ENCODE data around the gene FAF2. TPM values are rescaled to one million over a fixed set of nuclear protein-coding genes. Genes with fewer than 3 reads are reported as not detected.

The FAF2 gene
- total RNA-seq, 1 experiment from 2014 or later = 53.2 TPM

DNA sequence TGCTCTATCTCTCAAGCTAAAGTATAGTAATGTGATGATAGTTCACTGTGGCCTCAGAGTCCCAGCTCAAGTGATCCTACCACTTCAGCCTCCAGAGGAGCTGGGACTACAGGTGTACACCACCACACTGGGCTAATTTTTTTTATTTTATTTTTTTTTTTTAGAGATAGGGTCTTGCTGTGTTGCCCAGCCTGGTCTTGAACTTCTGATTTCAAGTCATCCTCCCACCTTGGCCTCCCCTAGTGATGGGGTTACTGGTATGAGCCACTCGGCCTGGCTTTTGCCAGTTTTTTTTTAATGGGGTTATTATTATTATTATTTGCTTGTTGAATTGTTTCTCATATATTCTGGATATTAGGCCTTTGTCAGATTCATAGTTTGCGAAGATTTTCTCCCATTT is 13.2 kb downstream of the FAF2 start:
- no peak overlapping the region for H3K4me3 ChIP-seq (ENCODE audit: low read depth, low read length, poor library complexity, severe bottlenecking)
- no peaks in the 10 kb centered on the region for H3K36me3 ChIP-seq (ENCODE audit: insufficient read depth, low read length, poor library complexity, severe bottlenecking)
- H3K27me3 ChIP-seq (replicated peaks; ENCODE audit: insufficient read depth, low read depth, low read length, poor library complexity) = no peaks in the 10 kb centered on the region
- CTCF ChIA-PET = no interaction called here
- POLR2A ChIA-PET (ENCODE audit: low non-redundant PET) = no interaction called here
- no peak overlapping the region for H3K27ac ChIP-seq (ENCODE audit: low read depth, low read length, poor library complexity, severe bottlenecking)
- H3K4me1 ChIP-seq (ENCODE audit: insufficient read depth, low read length, poor library complexity, severe bottlenecking) = no peaks in the 10 kb centered on the region
- BruUV-seq (replicated peaks) = no TSS peak
- intact Hi-C loops (cut with micrococcal nuclease; ENCODE audit: unreplicated experiment) = no loop called here
- TF ChIP-seq, protein P1, sequence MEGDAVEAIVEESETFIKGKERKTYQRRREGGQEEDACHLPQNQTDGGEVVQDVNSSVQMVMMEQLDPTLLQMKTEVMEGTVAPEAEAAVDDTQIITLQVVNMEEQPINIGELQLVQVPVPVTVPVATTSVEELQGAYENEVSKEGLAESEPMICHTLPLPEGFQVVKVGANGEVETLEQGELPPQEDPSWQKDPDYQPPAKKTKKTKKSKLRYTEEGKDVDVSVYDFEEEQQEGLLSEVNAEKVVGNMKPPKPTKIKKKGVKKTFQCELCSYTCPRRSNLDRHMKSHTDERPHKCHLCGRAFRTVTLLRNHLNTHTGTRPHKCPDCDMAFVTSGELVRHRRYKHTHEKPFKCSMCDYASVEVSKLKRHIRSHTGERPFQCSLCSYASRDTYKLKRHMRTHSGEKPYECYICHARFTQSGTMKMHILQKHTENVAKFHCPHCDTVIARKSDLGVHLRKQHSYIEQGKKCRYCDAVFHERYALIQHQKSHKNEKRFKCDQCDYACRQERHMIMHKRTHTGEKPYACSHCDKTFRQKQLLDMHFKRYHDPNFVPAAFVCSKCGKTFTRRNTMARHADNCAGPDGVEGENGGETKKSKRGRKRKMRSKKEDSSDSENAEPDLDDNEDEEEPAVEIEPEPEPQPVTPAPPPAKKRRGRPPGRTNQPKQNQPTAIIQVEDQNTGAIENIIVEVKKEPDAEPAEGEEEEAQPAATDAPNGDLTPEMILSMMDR (conservative IDR thresholded peaks at IDR 0.05; ENCODE audit: low read depth, low read length) = no peak
- no peak for TF ChIP-seq EZH2 (IDR thresholded peaks at IDR 0.05; ENCODE audit: borderline replicate concordance, low read depth, low read length, poor library complexity, severe bottlenecking)
- no peak for DNase-seq (ENCODE audit: low spot score)
- H3K9me3 ChIP-seq (ENCODE audit: low read depth, low read length, poor library complexity, severe bottlenecking) = no peaks in the 10 kb centered on the region

DNA sequence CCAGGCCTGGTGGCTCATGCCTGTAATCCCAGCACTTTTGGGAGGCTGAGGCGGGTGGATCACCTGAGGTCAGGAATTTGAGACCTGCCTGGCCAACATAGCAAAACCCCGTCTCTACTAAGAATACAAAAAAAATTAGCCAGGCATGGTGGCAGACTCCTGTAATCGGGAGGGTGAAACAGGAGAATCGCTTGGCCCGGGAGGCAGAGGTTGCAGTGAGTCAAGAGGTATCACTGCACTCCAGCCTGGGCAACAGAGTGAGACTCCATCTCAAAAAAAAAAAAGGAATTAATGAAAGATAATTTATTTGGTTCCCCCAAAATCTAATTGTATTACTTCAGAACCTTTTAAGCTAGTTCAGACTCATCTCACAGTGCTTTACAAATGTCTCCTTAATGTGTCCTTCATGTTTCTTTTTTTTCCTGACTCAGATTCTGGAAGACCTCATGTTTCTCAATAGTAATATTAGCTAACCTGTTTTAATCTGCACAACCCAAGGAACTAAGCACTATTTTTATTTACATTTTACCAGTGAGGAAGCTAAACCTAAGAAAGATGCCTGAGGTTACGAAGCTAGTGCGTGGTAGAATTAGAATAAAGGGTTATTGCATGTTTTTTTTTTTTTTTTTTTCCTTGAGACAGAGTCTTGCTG is 15.1 kb downstream of the FAF2 start:
- BruUV-seq (replicated peaks) = no TSS peak
- intact Hi-C loops (cut with micrococcal nuclease; ENCODE audit: unreplicated experiment) = no loop called here
- POLR2A ChIA-PET (ENCODE audit: low non-redundant PET) = interaction anchor here (0.6 kb wide), 1 partner anchor 298 kb away, joined by 7 read pairs; no protein-coding TSS in a partner anchor

DNA sequence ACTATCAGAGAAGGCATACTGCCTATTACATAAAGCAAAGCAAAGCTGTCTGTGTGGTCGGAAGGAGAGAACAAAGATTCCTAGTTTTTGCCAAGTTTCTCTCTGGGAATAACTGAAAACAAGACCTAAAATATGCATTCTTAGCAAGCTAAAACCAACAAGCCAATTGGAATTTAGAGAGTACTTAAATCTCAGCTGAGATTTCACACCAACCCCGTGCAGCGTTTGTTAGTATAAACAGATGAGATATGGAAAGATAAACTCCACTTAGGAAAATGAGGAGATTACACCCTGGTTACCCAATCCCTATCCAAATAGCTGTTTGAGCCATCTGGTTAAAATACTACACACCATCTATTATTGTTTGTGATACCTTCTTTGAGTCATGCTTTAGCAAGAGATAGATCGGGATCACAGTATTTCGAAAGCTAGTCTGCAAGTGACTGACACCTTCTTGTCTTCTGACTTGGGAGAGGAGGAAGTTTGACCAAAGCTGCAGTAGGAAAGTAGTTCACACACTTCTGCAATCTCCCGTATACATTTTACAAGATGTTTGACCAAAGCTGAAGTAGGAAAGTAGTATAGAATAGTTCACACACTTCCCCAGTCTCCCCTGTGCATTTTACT is 18.2 kb downstream of the FAF2 start:
- intact Hi-C loops (cut with micrococcal nuclease; ENCODE audit: unreplicated experiment) = no loop called here
- no TSS peak for BruUV-seq (replicated peaks)
- Histone ChIP-seq H3K27ac (ENCODE audit: low read depth, low read length, poor library complexity, severe bottlenecking) (no peak overlapping the region), H3K27me3 (replicated peaks; ENCODE audit: insufficient read depth, low read depth, low read length, poor library complexity) (no peaks in the 10 kb centered on the region), H3K9me3 (ENCODE audit: low read depth, low read length, poor library complexity, severe bottlenecking) (no peaks in the 10 kb centered on the region), H3K36me3 (ENCODE audit: insufficient read depth, low read length, poor library complexity, severe bottlenecking) (no peaks in the 10 kb centered on the region), H3K4me1 (ENCODE audit: insufficient read depth, low read length, poor library complexity, severe bottlenecking) (no peaks in the 10 kb centered on the region), H3K4me3 (ENCODE audit: low read depth, low read length, poor library complexity, severe bottlenecking) (no peak overlapping the region)
- TF ChIP-seq, protein P1 (conservative IDR thresholded peaks at IDR 0.05; ENCODE audit: low read depth, low read length) = no peak
- TF ChIP-seq EZH2 (IDR thresholded peaks at IDR 0.05; ENCODE audit: borderline replicate concordance, low read depth, low read length, poor library complexity, severe bottlenecking) = no peak
- ChIA-PET POLR2A (ENCODE audit: low non-redundant PET) (no interaction called here), CTCF (no interaction called here)
- DNase-seq (ENCODE audit: low spot score) = no peak

More for the DNA sequence above, 15.1 kb downstream of the FAF2 start:
- no peaks in the 10 kb centered on the region for H3K36me3 ChIP-seq (ENCODE audit: insufficient read depth, low read length, poor library complexity, severe bottlenecking)
- H3K4me1 ChIP-seq (ENCODE audit: insufficient read depth, low read length, poor library complexity, severe bottlenecking) = no peaks in the 10 kb centered on the region
- no peak for TF ChIP-seq EZH2 (IDR thresholded peaks at IDR 0.05; ENCODE audit: borderline replicate concordance, low read depth, low read length, poor library complexity, severe bottlenecking)
- TF ChIP-seq, protein P1 (conservative IDR thresholded peaks at IDR 0.05; ENCODE audit: low read depth, low read length) = no peak
- H3K27me3 ChIP-seq (replicated peaks; ENCODE audit: insufficient read depth, low read depth, low read length, poor library complexity) = no peaks in the 10 kb centered on the region
- CTCF ChIA-PET = no interaction called here
- DNase-seq (ENCODE audit: low spot score) = no peak
- no peak overlapping the region for H3K27ac ChIP-seq (ENCODE audit: low read depth, low read length, poor library complexity, severe bottlenecking)
- H3K4me3 ChIP-seq (ENCODE audit: low read depth, low read length, poor library complexity, severe bottlenecking) = no peak overlapping the region
- H3K9me3 ChIP-seq (ENCODE audit: low read depth, low read length, poor library complexity, severe bottlenecking) = no peaks in the 10 kb centered on the region

Measured in A673 (cell line).